Measurements from ENCODE around the gene NR5A2.

Gene NR5A2

GRCh38 chr1:200073286-200073637 lies 45.8 kb downstream of the NR5A2 start:
- Histone ChIP-seq H3K4me1 (ENCODE audit: insufficient read depth, low read length) (peaks cover 17% of the 10 kb centered on the region; the same call in 1 of the 2 replicates), H3K9me3 (ENCODE audit: control insufficient read depth, insufficient read depth, low read length) (no peaks in the 10 kb centered on the region), H3K36me3 (ENCODE audit: insufficient read depth, low read length) (no peaks in the 10 kb centered on the region), H3K9ac (ENCODE audit: low read depth, low read length) (no peak overlapping the region)

- Histone ChIP-seq H3K36me3 (ENCODE audit: insufficient read depth, low read length) (no peaks in the 10 kb centered on the region), H3K4me1 (ENCODE audit: insufficient read depth, low read length) (peaks cover 30% of the 10 kb centered on the region; the same call in 1 of the 2 replicates), H3K9ac (ENCODE audit: low read depth, low read length) (no peak overlapping the region), H3K9me3 (ENCODE audit: control insufficient read depth, insufficient read depth, low read length) (no peaks in the 10 kb centered on the region)
Measured at GRCh38 chr1:200075522-200075921, 48.0 kb downstream of the NR5A2 start.

DNA sequence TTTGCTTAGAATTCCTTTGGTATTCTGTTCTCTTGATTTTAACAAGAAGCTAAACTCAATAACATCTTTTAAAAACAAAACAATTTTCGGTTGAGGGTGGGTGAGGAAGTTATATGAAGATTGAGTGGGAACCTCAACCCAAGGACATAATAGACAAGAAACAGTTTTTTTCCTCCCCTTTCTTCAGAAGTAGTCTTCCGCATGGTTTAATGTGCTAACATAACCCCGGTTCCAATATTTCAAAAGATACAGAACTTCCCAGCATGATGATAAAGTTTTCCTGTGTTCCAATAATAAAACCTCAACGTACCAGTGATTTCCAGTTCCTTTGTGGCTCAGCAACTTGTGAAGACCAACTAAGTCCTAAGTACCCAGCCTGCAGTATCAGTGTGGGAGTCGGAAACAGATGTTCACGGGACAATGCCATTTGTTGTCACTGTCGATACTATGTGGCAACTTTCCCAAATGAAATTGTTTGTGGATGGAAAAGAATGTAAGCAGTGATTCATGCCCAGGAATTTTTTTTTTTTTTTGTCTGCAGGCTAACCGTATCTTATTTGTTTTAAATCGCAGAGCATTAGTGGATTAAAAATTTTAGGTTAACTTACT lies 48.5 kb downstream of the NR5A2 start:
- Histone ChIP-seq H3K4me1 (ENCODE audit: insufficient read depth, low read length) (peaks cover 35% of the 10 kb centered on the region), H3K9ac (ENCODE audit: low read depth, low read length) (no peak overlapping the region), H3K9me3 (ENCODE audit: control insufficient read depth, insufficient read depth, low read length) (no peaks in the 10 kb centered on the region), H3K36me3 (ENCODE audit: insufficient read depth, low read length) (no peaks in the 10 kb centered on the region)

DNA sequence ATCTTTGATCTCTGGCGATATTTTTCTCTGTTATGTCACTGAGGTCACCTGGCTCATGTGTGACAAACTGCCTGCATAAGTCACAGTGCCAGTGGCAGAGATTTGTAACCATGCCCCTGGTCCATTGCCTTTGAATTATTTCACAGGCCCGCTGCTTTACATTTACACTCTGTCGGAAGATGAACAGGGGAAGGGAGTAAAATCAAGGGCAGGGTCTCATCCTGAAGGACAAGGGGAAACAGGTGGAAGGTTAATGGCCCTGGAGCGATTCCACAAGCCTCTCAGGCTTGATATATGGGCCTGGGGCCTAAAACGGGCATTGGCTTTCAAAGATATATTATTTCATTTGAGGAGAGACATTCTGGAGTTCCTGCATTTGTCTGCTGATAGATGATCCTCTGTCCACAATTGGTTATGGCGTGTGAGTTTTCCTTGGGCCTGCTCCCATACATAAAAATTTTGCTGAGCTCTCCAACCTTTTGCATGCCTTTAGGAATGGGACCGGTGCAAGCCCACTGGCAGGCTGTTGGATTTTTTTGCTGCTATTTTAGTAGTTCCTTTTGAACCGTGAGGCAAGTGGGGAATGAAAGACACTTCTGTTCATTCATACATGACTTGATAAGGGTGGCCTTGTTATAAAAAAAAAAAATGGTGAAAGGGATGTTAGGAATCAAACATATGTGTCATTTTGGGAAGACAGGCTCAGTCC lies 51.9 kb downstream of the NR5A2 start:
- peaks cover 45% of the 10 kb centered on the region for H3K4me1 ChIP-seq (ENCODE audit: insufficient read depth, low read length)
- H3K9me3 ChIP-seq (ENCODE audit: control insufficient read depth, insufficient read depth, low read length): no peaks in the 10 kb centered on the region
- no peaks in the 10 kb centered on the region for H3K36me3 ChIP-seq (ENCODE audit: insufficient read depth, low read length)
- H3K9ac ChIP-seq (ENCODE audit: low read depth, low read length): no peak overlapping the region

- Histone ChIP-seq H3K4me1 (ENCODE audit: insufficient read depth, low read length) (peaks cover 36% of the 10 kb centered on the region), H3K9ac (ENCODE audit: low read depth, low read length) (no peak overlapping the region; the same call in 1 of the 2 replicates), H3K9me3 (ENCODE audit: control insufficient read depth, insufficient read depth, low read length) (no peaks in the 10 kb centered on the region), H3K36me3 (ENCODE audit: insufficient read depth, low read length) (no peaks in the 10 kb centered on the region)
Measured at GRCh38 chr1:200081151-200081968, 53.9 kb downstream of the NR5A2 start.

DNA sequence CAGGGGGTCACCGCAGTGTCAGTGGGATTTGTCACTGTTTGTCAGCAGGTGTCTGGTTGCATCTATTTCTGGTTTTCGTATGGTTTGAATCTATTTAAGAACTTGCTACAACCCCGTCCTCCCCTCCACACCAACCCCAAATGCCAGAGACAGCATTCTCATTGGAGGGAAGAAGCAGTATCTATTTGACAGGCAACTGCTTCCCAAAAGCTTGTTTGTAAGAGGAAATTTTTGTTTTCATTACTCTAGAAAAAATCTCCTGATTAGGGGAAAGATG lies 54.4 kb downstream of the NR5A2 start:
- Histone ChIP-seq H3K9me3 (ENCODE audit: control insufficient read depth, insufficient read depth, low read length) (no peaks in the 10 kb centered on the region), H3K4me1 (ENCODE audit: insufficient read depth, low read length) (peaks cover 33% of the 10 kb centered on the region), H3K36me3 (ENCODE audit: insufficient read depth, low read length) (no peaks in the 10 kb centered on the region), H3K9ac (ENCODE audit: low read depth, low read length) (no peak overlapping the region)

DNA sequence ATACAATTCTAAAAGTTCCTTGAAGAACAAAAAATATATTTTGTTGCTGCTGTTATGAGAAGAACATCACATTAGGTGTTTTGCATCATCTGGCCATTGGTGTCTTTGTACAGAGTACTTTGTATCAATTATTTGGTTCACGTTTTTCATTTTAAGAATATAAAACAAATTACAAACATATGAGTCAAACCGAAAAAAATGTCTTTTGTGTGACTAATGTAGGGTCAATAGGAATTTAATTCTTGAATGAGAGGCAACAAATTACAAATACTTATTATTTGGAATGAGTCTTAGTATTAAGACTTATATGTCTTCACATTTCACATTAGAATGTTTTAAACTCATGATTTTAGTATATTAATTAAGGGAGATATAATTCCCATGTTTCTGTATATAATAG lies 54.8 kb downstream of the NR5A2 start:
- Histone ChIP-seq H3K4me1 (ENCODE audit: insufficient read depth, low read length) (peaks cover 33% of the 10 kb centered on the region), H3K36me3 (ENCODE audit: insufficient read depth, low read length) (no peaks in the 10 kb centered on the region), H3K9me3 (ENCODE audit: control insufficient read depth, insufficient read depth, low read length) (no peaks in the 10 kb centered on the region), H3K9ac (ENCODE audit: low read depth, low read length) (no peak overlapping the region)

GRCh38 chr1:200090252-200091159 lies 63.0 kb downstream of the NR5A2 start:
- no peaks in the 10 kb centered on the region for H3K4me1 ChIP-seq (ENCODE audit: insufficient read depth, low read length)
- H3K36me3 ChIP-seq (ENCODE audit: insufficient read depth, low read length): no peaks in the 10 kb centered on the region
- H3K9me3 ChIP-seq (ENCODE audit: control insufficient read depth, insufficient read depth, low read length): no peaks in the 10 kb centered on the region
- no peak overlapping the region for H3K9ac ChIP-seq (ENCODE audit: low read depth, low read length)

DNA sequence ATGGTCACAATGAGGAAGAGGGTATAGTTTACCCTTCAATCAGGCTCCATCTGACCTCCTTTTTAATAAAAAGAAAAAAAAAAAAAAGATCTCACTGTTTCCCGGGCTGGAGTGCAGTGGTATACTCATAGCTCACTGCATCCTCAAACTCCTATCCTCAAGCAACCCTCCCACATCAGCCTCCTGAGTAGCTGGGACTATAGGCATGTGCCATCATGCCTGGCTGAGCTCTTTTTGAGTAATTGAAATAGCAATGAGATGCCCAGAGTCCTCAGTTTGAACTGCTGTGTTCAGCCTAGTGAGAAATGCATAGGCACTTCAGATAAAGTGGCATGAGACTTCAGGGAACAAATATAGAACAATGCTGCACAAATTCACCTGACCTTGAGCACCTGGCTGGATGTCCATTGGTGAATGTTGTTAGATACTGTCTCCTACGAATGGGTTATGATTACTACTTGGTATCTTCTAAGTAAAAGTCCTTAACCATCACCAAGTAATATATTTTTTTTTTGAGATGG lies 67.6 kb downstream of the NR5A2 start:
- Histone ChIP-seq H3K9me3 (ENCODE audit: control insufficient read depth, insufficient read depth, low read length) (no peaks in the 10 kb centered on the region), H3K4me1 (ENCODE audit: insufficient read depth, low read length) (no peaks in the 10 kb centered on the region), H3K9ac (ENCODE audit: low read depth, low read length) (no peak overlapping the region), H3K36me3 (ENCODE audit: insufficient read depth, low read length) (no peaks in the 10 kb centered on the region)

DNA sequence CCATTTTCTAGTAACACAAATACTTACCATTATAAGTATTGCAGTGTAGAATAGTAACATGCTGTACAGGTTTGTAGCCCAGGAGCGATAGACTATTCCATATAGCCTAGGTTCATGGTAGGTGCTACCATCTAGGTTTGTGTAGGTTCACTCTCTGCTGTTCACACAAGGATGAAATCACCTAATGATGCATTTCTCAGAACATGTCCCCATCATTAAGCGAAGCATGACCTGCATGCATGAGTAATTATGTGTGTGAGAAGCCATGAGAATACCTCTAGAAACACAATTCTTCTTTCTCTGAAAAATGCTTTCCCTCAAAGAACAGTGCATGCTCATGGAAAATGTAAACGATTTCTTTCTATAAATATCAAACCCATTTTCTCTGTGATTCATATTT lies 69.3 kb downstream of the NR5A2 start:
- no peaks in the 10 kb centered on the region for H3K4me1 ChIP-seq (ENCODE audit: insufficient read depth, low read length)
- H3K9me3 ChIP-seq (ENCODE audit: control insufficient read depth, insufficient read depth, low read length): no peaks in the 10 kb centered on the region
- H3K9ac ChIP-seq (ENCODE audit: low read depth, low read length): no peak overlapping the region
- no peaks in the 10 kb centered on the region for H3K36me3 ChIP-seq (ENCODE audit: insufficient read depth, low read length)

GRCh38 chr1:200099040-200099439 lies 71.5 kb downstream of the NR5A2 start:
- Histone ChIP-seq H3K9ac (ENCODE audit: low read depth, low read length) (no peak overlapping the region), H3K9me3 (ENCODE audit: control insufficient read depth, insufficient read depth, low read length) (no peaks in the 10 kb centered on the region), H3K4me1 (ENCODE audit: insufficient read depth, low read length) (no peaks in the 10 kb centered on the region), H3K36me3 (ENCODE audit: insufficient read depth, low read length) (no peaks in the 10 kb centered on the region)

DNA sequence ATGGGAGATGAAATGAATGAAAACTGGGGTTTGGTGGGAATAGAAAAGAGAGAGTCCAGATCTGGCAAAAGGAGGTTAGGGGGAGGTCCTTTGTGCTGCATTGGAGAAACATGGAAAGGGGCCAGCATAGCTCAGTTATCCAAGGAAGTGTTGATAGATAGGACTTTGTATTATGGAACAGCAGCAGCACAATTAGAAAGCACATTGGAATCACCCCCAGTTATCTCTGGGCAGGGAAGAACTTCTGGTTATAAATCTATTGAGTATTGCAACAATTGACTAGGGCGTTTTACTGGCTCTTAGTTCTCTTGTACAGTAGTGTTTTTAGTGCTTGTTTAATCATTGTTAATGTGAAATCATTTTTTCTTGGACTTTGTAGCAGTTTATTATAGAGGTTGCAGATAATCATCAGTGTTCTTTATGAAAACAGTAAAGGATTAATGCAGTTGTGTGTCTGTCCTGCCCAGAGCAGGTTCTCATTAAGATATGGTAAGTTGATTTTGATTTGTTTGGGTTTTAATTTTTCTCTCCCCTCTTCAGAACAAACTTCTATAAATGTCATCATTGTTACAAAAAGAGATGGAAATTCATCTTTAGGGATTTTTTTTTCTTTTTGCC lies 76.6 kb downstream of the NR5A2 start:
- H3K9me3 ChIP-seq (ENCODE audit: control insufficient read depth, insufficient read depth, low read length): no peaks in the 10 kb centered on the region
- H3K9ac ChIP-seq (ENCODE audit: low read depth, low read length): no peak overlapping the region
- no peaks in the 10 kb centered on the region for H3K36me3 ChIP-seq (ENCODE audit: insufficient read depth, low read length)
- peaks cover 5% of the 10 kb centered on the region; the same call in 1 of the 2 replicates for H3K4me1 ChIP-seq (ENCODE audit: insufficient read depth, low read length)

DNA sequence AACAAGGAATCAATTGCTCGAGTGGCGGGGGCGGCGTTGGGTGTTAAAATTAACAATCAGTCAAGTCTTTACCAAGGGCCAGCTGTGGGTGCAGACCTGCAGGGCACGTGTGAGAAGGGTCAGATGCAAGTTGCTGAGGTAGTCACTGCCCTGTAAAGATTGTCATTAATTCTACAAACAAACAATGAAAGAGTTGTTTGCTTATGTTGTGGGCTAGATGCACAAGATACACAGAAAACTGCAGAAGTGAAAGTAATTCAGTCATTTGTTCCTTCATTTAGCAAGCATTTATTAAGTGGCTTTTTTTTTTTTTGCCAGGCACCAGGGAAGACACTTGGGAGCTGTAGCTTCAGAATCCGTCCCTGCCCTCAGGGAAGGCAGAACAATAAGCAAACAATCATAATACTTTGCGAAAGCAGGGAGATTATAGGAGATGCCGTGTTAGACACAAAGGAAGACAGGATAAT lies 79.5 kb downstream of the NR5A2 start:
- peaks cover 5% of the 10 kb centered on the region; the same call in 1 of the 2 replicates for H3K4me1 ChIP-seq (ENCODE audit: insufficient read depth, low read length)
- H3K36me3 ChIP-seq (ENCODE audit: insufficient read depth, low read length): no peaks in the 10 kb centered on the region
- H3K9me3 ChIP-seq (ENCODE audit: control insufficient read depth, insufficient read depth, low read length): no peaks in the 10 kb centered on the region
- no peak overlapping the region for H3K9ac ChIP-seq (ENCODE audit: low read depth, low read length)
